GM18873 (cell line): ENCODE results near the gene SLC39A8.
"Not testable (repeated sequence)": the region's sequence is repeated elsewhere in the genome, so short reads cannot be mapped to it uniquely, and the experiment has no call there.

ENCODE experiments used
- ATAC-seq: cut with Tn5 transposase; IDR thresholded peaks from one replicate; pipeline ENCODE4 v1.9.1; 2021; ENCODE audit warnings: mild to moderate bottlenecking, moderate library complexity, moderate number of reproducible peaks; ENCODE audit not compliant: unreplicated experiment, low FRiP score

SLC39A8 gene

GRCh38 chr4:102344954-102345794 is at the start of gene SLC39A8:
SLC39A8 (minus strand) TSS chr4:102345482; CDS start chr4:102344662, 820 bp downstream.
- ATAC-seq, result peak; percentile 78

GRCh38 chr4:102392033-102392744 is 46.9 kb upstream of the SLC39A8 start:
- ATAC-seq, result no peak

- ATAC-seq, result peak; percentile 62
Measured at GRCh38 chr4:102390438-102390837, 45.2 kb upstream of the SLC39A8 start.

GRCh38 chr4:102388611-102389010 is 43.3 kb upstream of the SLC39A8 start:
- no peak for ATAC-seq

- ATAC-seq, result no peak
Measured at GRCh38 chr4:102387552-102388150, 42.4 kb upstream of the SLC39A8 start.

- no peak for ATAC-seq
Measured at GRCh38 chr4:102386966-102387365, 41.7 kb upstream of the SLC39A8 start.

- ATAC-seq, result not testable (repeated sequence)
Measured at GRCh38 chr4:102380253-102380652, 35.0 kb upstream of the SLC39A8 start.

- ATAC-seq, result no peak
Measured at GRCh38 chr4:102362922-102363432, 17.7 kb upstream of the SLC39A8 start.

GRCh38 chr4:102358128-102358527 is 12.8 kb upstream of the SLC39A8 start:
- no peak for ATAC-seq

GRCh38 chr4:102357637-102358036 is 12.4 kb upstream of the SLC39A8 start:
- ATAC-seq, result not testable (repeated sequence)

GRCh38 chr4:102356562-102357202 is 11.4 kb upstream of the SLC39A8 start:
- ATAC-seq, result no peak

- no peak for ATAC-seq
Measured at GRCh38 chr4:102355748-102356147, 10.5 kb upstream of the SLC39A8 start.

- no peak for ATAC-seq
Measured at GRCh38 chr4:102354671-102355454, 9.6 kb upstream of the SLC39A8 start.

- ATAC-seq, result no peak
Measured at GRCh38 chr4:102352781-102353180, 7.5 kb upstream of the SLC39A8 start.

GRCh38 chr4:102350634-102351033 is 5.4 kb upstream of the SLC39A8 start:
- no peak for ATAC-seq

GRCh38 chr4:102348701-102349100 is 3.4 kb upstream of the SLC39A8 start:
- no peak for ATAC-seq

GRCh38 chr4:102345795-102346100 is 466 bp upstream of the SLC39A8 start:
- ATAC-seq, result no peak

- peak; percentile 39 for ATAC-seq
Measured at GRCh38 chr4:102344520-102344953, 745 bp downstream of the SLC39A8 start.

- peak; percentile 31 for ATAC-seq
Measured at GRCh38 chr4:102343964-102344519, 1.2 kb downstream of the SLC39A8 start.
